WTC11 (cell line): ENCODE data around the gene PRKAG2. TPM values are rescaled to one million over a fixed set of nuclear protein-coding genes. Genes with fewer than 3 reads are reported as not detected.
A peak's percentile ranks its signal among the peaks of the same experiment; 100 is the strongest.

Experiments used
- ATAC-seq: fragments of 200-7000 bp; cut with Tn5 transposase; 2 replicates; pipeline ENCODE4 v1.10.0; 2021; ENCODE audit warnings: mild to moderate bottlenecking, moderate library complexity
- CTCF ChIA-PET: fragments of 300-600 bp; sonication (Branson Sonifier 250); formaldehyde crosslinking; loops from one replicate; lab custom pipeline; 2021; ENCODE audit warnings: antibody characterized with exemption; lab: Charles Lee
- POLR2A ChIA-PET: fragments of 350-600 bp; sonication (Branson Sonifier 250); formaldehyde crosslinking; loops from one replicate; lab custom pipeline; 2021; ENCODE audit warnings: antibody characterized with exemption; lab: Charles Lee
- DNase-seq: peaks from one replicate; pipeline ENCODE4 v3.0.0; 2021; ENCODE audit warnings: low spot score
- H3K27ac Mint-ChIP-seq: 2 replicates; pipeline ENCODE4 v1.8.0; 2021; ENCODE audit warnings: mixed read lengths
- H3K27me3 Mint-ChIP-seq: 2 replicates; pipeline ENCODE4 v1.8.0; 2021; ENCODE audit warnings: low read depth, mild to moderate bottlenecking, moderate library complexity, mixed read lengths
- H3K36me3 Mint-ChIP-seq: 2 replicates; pipeline ENCODE4 v1.8.0; 2021; ENCODE audit warnings: mixed read lengths
- H3K4me1 Mint-ChIP-seq: 2 replicates; pipeline ENCODE4 v1.8.0; 2022; ENCODE audit warnings: mixed read lengths
- H3K4me3 Mint-ChIP-seq: 2 replicates; pipeline ENCODE4 v1.8.0; 2021; ENCODE audit warnings: mild to moderate bottlenecking, moderate library complexity, mixed read lengths
- H3K9me3 Mint-ChIP-seq: 2 replicates; pipeline ENCODE4 v1.8.0; 2021; ENCODE audit warnings: mixed read lengths
- JUN ChIP-seq: sonication (generic); formaldehyde crosslinking; IDR thresholded peaks from 2 replicates; pipeline ENCODE4 v1.8.0; 2023; ENCODE audit warnings: mild to moderate bottlenecking, missing genetic modification reagents
- KAT7 ChIP-seq: sonication (generic); formaldehyde crosslinking; IDR thresholded peaks from 2 replicates; pipeline ENCODE4 v1.8.1; 2023; ENCODE audit warnings: missing genetic modification reagents, mild to moderate bottlenecking, borderline replicate concordance
- NFE2L1 ChIP-seq: sonication (generic); formaldehyde crosslinking; IDR thresholded peaks from 2 replicates; pipeline ENCODE4 v1.8.1; 2023; ENCODE audit warnings: missing genetic modification reagents
- PRRX2 ChIP-seq: fragments of 250-450 bp; sonication (Bioruptor Pico); IDR thresholded peaks from 2 replicates; pipeline ENCODE4 v1.8.0; 2021; ENCODE audit warnings: mild to moderate bottlenecking
- RELA ChIP-seq: sonication (generic); formaldehyde crosslinking; IDR thresholded peaks from 2 replicates; pipeline ENCODE4 v1.8.1; 2022; ENCODE audit warnings: missing genetic modification reagents, mild to moderate bottlenecking, borderline replicate concordance
- TP53 ChIP-seq: sonication (generic); formaldehyde crosslinking; IDR thresholded peaks from 2 replicates; pipeline ENCODE4 v1.8.1; 2023; ENCODE audit warnings: mild to moderate bottlenecking, missing genetic modification reagents
- ZNF263 ChIP-seq: sonication (generic); formaldehyde crosslinking; IDR thresholded peaks from 2 replicates; pipeline ENCODE4 v1.8.1; 2022; ENCODE audit warnings: low read depth, mild to moderate bottlenecking, moderate library complexity, missing genetic modification reagents
- total RNA-seq: library from RNA; stranded (reverse); gene quantifications from 3 replicates; pipeline ENCODE4 v1.2.3, GENCODE V29; 2021
- TF ChIP-seq, protein P1 (sequence below): sonication (generic); formaldehyde crosslinking; IDR thresholded peaks from 2 replicates; pipeline ENCODE4 v1.8.1; 2023; ENCODE audit warnings: mild to moderate bottlenecking, missing genetic modification reagents, moderate library complexity
- TF ChIP-seq, protein P2 (sequence below): sonication (generic); formaldehyde crosslinking; IDR thresholded peaks from 2 replicates; pipeline ENCODE4 v1.8.1; 2022; ENCODE audit warnings: mild to moderate bottlenecking, missing genetic modification reagents, moderate library complexity, borderline replicate concordance
- TF ChIP-seq, protein P3 (sequence below): fragments of 250-450 bp; sonication (Bioruptor Pico); conservative IDR thresholded peaks from 2 replicates; pipeline ENCODE4 v1.9.0; 2021; ENCODE audit warnings: mild to moderate bottlenecking
- TF ChIP-seq, protein P4 (sequence below): sonication (generic); formaldehyde crosslinking; IDR thresholded peaks from 2 replicates; pipeline ENCODE4 v1.8.1; 2022; ENCODE audit warnings: low read depth, missing genetic modification reagents, borderline replicate concordance
- TF ChIP-seq, protein P5 (sequence below): sonication (generic); formaldehyde crosslinking; IDR thresholded peaks from 2 replicates; pipeline ENCODE4 v1.8.1; 2023; ENCODE audit warnings: mild to moderate bottlenecking, missing genetic modification reagents, borderline replicate concordance
- TF ChIP-seq, protein P6 (sequence below): sonication (generic); formaldehyde crosslinking; IDR thresholded peaks from 2 replicates; pipeline ENCODE4 v1.8.1; 2023; ENCODE audit warnings: mild to moderate bottlenecking, missing genetic modification reagents
- TF ChIP-seq, protein P7 (sequence below): sonication (generic); formaldehyde crosslinking; IDR thresholded peaks from 2 replicates; pipeline ENCODE4 v1.8.0; 2022; ENCODE audit warnings: mild to moderate bottlenecking, missing genetic modification reagents
- TF ChIP-seq, protein P8 (sequence below): sonication (generic); formaldehyde crosslinking; IDR thresholded peaks from 2 replicates; pipeline ENCODE4 v1.8.0; 2022; ENCODE audit warnings: mild to moderate bottlenecking, missing genetic modification reagents
- TF ChIP-seq, protein P9 (sequence below): sonication (generic); formaldehyde crosslinking; IDR thresholded peaks from 2 replicates; pipeline ENCODE4 v1.8.1; 2022; ENCODE audit warnings: low read depth, mild to moderate bottlenecking, moderate library complexity, missing genetic modification reagents, borderline replicate concordance

PRKAG2 gene
- total RNA-seq, 1 experiment from 2014 or later = 20.3 TPM

DNA sequence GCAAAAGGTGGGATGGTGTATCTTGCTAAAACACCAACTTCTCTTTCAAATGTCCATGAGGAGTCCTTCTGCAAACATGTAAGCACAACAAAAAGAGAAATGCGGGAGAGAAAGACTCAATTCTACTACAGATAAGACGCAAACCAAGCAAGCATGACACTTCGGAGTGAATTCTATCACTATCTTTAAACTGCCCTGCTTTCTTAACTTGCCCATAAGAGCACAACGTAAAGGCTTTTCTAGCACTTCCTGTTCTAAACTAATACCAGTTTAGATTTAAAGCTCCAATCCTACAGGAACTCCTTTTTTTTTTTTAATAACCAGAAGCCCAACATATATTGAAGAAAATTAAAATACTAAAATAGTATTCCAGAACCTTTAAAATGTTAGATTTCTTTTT, 365.6 kb downstream of the PRKAG2 start (continued):
- TF ChIP-seq, protein P1, sequence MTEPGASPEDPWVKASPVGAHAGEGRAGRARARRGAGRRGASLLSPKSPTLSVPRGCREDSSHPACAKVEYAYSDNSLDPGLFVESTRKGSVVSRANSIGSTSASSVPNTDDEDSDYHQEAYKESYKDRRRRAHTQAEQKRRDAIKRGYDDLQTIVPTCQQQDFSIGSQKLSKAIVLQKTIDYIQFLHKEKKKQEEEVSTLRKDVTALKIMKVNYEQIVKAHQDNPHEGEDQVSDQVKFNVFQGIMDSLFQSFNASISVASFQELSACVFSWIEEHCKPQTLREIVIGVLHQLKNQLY = no peak
- TF ChIP-seq, protein P2, sequence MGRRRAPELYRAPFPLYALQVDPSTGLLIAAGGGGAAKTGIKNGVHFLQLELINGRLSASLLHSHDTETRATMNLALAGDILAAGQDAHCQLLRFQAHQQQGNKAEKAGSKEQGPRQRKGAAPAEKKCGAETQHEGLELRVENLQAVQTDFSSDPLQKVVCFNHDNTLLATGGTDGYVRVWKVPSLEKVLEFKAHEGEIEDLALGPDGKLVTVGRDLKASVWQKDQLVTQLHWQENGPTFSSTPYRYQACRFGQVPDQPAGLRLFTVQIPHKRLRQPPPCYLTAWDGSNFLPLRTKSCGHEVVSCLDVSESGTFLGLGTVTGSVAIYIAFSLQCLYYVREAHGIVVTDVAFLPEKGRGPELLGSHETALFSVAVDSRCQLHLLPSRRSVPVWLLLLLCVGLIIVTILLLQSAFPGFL (CRISPR knock-in tag) = no peak
- no peak for TF ChIP-seq ZNF263
- no peak for TF ChIP-seq NFE2L1 (CRISPR knock-in tag)
- TF ChIP-seq, protein P3, sequence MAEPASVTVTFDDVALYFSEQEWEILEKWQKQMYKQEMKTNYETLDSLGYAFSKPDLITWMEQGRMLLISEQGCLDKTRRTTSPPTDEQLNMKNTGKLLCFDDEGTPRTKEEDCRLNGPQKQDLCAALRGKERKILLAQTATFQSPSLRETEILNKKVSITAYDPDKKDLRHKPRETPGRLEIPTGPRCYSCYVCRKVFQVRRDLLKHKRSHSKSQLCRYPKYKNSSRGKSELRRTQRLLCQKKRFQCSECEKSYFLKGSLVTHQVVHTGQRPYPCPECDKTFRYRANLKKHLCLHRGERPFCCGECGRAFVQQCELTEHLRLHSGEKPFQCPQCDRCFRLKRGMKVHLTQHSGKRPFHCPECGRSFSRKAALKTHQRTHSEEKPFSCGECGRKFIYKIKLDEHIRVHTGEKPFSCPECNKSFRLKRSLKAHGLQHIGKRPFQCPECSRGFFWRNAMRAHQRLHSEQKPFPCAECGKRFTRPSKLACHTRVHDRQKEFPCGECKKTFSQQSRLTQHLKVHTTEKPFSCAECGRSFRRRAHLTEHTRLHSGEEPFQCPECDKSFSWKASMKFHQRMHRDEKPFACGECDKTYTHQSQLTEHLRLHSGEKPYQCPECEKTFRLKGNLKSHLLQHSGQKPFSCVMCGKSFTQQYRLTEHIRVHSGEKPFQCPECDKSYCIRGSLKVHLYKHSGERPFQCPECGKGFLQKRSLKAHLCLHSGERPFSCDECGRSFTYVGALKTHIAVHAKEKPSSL (CRISPR knock-in tag) = no peak
- TF ChIP-seq, protein P4, sequence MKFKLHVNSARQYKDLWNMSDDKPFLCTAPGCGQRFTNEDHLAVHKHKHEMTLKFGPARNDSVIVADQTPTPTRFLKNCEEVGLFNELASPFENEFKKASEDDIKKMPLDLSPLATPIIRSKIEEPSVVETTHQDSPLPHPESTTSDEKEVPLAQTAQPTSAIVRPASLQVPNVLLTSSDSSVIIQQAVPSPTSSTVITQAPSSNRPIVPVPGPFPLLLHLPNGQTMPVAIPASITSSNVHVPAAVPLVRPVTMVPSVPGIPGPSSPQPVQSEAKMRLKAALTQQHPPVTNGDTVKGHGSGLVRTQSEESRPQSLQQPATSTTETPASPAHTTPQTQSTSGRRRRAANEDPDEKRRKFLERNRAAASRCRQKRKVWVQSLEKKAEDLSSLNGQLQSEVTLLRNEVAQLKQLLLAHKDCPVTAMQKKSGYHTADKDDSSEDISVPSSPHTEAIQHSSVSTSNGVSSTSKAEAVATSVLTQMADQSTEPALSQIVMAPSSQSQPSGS (CRISPR knock-in tag) = no peak
- TF ChIP-seq, all 79 proteins: peak for 0

DNA sequence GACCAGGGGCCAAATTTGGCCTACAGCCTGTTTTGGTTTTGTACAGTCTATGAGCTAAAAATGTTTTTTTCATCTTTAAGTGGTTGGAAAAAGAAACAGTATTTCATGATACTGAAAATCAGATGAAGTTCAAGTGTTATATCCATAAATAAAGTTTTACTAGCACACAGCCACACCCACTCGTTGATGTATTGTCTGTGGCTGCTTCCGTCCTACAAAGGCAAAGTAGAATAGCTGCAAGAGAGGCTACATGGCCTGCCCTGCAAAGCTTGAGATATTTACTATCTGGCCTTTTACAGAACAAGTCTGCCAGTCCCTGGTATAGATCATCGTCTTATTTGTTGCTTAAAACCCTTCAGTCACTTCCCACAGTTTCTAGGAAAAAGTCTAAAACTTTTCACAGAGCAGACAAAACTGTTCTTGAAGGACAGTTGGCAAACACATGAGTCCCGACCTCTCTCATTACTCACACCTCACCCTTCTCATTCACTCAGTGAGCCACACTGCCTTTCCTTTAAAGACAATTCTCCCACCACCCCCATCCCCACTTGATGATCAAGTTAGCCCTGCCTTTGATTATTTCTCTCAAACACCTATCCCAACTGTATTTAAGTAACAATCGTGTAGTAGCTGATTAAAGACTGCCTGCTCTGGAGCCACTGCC, 367.1 kb downstream of the PRKAG2 start:
- H3K4me1 Mint-ChIP-seq = peaks cover 88% of the 10 kb centered on the region
- H3K27me3 Mint-ChIP-seq = no peaks in the 10 kb centered on the region
- no peak for ATAC-seq
- H3K27ac Mint-ChIP-seq = peak overlapping the region; percentile 31
- H3K9me3 Mint-ChIP-seq = no peaks in the 10 kb centered on the region
- no peaks in the 10 kb centered on the region for H3K36me3 Mint-ChIP-seq
- ChIA-PET CTCF (interaction anchor here (1.2 kb wide), 1 partner anchor 10 kb away, joined by 3 read pairs; the partner anchor contains the start of gene RHEB), POLR2A (interaction anchor here (1.4 kb wide), 1 partner anchor 8 kb away, joined by 4 read pairs; no protein-coding TSS in a partner anchor)
- DNase-seq = no peak
- no peak for TF ChIP-seq PRRX2
- no peak for TF ChIP-seq NFE2L1 (CRISPR knock-in tag)
- TF ChIP-seq TP53 (CRISPR knock-in tag) = no peak
- TF ChIP-seq RELA = no peak
- TF ChIP-seq, protein P5, sequence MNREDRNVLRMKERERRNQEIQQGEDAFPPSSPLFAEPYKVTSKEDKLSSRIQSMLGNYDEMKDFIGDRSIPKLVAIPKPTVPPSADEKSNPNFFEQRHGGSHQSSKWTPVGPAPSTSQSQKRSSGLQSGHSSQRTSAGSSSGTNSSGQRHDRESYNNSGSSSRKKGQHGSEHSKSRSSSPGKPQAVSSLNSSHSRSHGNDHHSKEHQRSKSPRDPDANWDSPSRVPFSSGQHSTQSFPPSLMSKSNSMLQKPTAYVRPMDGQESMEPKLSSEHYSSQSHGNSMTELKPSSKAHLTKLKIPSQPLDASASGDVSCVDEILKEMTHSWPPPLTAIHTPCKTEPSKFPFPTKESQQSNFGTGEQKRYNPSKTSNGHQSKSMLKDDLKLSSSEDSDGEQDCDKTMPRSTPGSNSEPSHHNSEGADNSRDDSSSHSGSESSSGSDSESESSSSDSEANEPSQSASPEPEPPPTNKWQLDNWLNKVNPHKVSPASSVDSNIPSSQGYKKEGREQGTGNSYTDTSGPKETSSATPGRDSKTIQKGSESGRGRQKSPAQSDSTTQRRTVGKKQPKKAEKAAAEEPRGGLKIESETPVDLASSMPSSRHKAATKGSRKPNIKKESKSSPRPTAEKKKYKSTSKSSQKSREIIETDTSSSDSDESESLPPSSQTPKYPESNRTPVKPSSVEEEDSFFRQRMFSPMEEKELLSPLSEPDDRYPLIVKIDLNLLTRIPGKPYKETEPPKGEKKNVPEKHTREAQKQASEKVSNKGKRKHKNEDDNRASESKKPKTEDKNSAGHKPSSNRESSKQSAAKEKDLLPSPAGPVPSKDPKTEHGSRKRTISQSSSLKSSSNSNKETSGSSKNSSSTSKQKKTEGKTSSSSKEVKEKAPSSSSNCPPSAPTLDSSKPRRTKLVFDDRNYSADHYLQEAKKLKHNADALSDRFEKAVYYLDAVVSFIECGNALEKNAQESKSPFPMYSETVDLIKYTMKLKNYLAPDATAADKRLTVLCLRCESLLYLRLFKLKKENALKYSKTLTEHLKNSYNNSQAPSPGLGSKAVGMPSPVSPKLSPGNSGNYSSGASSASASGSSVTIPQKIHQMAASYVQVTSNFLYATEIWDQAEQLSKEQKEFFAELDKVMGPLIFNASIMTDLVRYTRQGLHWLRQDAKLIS (CRISPR knock-in tag) = no peak
- TF ChIP-seq JUN (CRISPR knock-in tag) = no peak
- TF ChIP-seq, protein P6, sequence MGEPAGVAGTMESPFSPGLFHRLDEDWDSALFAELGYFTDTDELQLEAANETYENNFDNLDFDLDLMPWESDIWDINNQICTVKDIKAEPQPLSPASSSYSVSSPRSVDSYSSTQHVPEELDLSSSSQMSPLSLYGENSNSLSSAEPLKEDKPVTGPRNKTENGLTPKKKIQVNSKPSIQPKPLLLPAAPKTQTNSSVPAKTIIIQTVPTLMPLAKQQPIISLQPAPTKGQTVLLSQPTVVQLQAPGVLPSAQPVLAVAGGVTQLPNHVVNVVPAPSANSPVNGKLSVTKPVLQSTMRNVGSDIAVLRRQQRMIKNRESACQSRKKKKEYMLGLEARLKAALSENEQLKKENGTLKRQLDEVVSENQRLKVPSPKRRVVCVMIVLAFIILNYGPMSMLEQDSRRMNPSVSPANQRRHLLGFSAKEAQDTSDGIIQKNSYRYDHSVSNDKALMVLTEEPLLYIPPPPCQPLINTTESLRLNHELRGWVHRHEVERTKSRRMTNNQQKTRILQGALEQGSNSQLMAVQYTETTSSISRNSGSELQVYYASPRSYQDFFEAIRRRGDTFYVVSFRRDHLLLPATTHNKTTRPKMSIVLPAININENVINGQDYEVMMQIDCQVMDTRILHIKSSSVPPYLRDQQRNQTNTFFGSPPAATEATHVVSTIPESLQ (CRISPR knock-in tag) = no peak
- TF ChIP-seq, protein P7, sequence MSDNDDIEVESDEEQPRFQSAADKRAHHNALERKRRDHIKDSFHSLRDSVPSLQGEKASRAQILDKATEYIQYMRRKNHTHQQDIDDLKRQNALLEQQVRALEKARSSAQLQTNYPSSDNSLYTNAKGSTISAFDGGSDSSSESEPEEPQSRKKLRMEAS = no peak
- no peak for TF ChIP-seq KAT7 (CRISPR knock-in tag)
- TF ChIP-seq, protein P8, sequence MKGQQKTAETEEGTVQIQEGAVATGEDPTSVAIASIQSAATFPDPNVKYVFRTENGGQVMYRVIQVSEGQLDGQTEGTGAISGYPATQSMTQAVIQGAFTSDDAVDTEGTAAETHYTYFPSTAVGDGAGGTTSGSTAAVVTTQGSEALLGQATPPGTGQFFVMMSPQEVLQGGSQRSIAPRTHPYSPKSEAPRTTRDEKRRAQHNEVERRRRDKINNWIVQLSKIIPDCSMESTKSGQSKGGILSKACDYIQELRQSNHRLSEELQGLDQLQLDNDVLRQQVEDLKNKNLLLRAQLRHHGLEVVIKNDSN (CRISPR knock-in tag) = no peak
- TF ChIP-seq, protein P9, sequence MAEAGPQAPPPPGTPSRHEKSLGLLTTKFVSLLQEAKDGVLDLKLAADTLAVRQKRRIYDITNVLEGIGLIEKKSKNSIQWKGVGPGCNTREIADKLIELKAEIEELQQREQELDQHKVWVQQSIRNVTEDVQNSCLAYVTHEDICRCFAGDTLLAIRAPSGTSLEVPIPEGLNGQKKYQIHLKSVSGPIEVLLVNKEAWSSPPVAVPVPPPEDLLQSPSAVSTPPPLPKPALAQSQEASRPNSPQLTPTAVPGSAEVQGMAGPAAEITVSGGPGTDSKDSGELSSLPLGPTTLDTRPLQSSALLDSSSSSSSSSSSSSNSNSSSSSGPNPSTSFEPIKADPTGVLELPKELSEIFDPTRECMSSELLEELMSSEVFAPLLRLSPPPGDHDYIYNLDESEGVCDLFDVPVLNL = no peak
- no peak overlapping the region for H3K4me3 Mint-ChIP-seq
